Heart right ventricle (tissue), 16 donors: Measurements from ENCODE around the gene HELB. TPM values are rescaled to one million over a fixed set of nuclear protein-coding genes. Genes with fewer than 3 reads are reported as not detected.
"Not testable (repeated sequence)": the region's sequence is repeated elsewhere in the genome, so short reads cannot be mapped to it uniquely, and the experiment has no call there.

Experiments
- ATAC-seq, 8 donors: fragments of 200-7000 bp; cut with Tn5 transposase; one replicate each; pipeline ENCODE4 v1.9.1; 2020; ENCODE audit warnings: mild to moderate bottlenecking in 8 of 8, moderate library complexity in 8 of 8, moderate number of reproducible peaks in 1 of 8
- DNase-seq, 2 donors: peaks; one replicate each; pipeline ENCODE4 v3.0.0-alpha.2; 2020
- H3K27ac ChIP-seq, 10 donors: fragments of 200-600 bp; sonication (generic) in 2 of 10; one replicate each; pipeline versions ENCODE4 v1.5.0 to v1.8.0; 2020 to 2022; ENCODE audit warnings: mild to moderate bottlenecking in 3 of 10
- H3K27me3 ChIP-seq, 7 donors: fragments of 200-600 bp; one replicate each; pipeline ENCODE4 v1.8.0; 2021 to 2022; ENCODE audit warnings: mild to moderate bottlenecking in 2 of 7
- H3K36me3 ChIP-seq, 9 donors: fragments of 200-600 bp; sonication (generic) in 1 of 9; one replicate each; pipeline versions ENCODE4 v1.5.0 to v1.8.0; 2020 to 2022; ENCODE audit warnings: mild to moderate bottlenecking in 2 of 9
- H3K4me1 ChIP-seq, 9 donors: fragments of 200-600 bp; sonication (generic) in 1 of 9; one replicate each; pipeline versions ENCODE4 v1.5.0 to v1.8.0; 2020 to 2022; ENCODE audit warnings: mild to moderate bottlenecking in 4 of 9
- H3K4me3 ChIP-seq, 10 donors: fragments of 200-600 bp; sonication (generic) in 2 of 10; one replicate each; pipeline versions ENCODE4 v1.5.0 to v1.8.0; 2020 to 2022; ENCODE audit warnings: mild to moderate bottlenecking in 7 of 10, moderate library complexity in 2 of 10
- H3K9me3 ChIP-seq, 11 donors: fragments of 200-600 bp in 10 of 11; sonication (generic) in 2 of 11; one replicate each; pipeline versions ENCODE4 v1.5.0 to v1.8.0; 2013 to 2022; ENCODE audit warnings: mild to moderate bottlenecking in 2 of 11, control low read depth in 1 of 11, moderate library complexity in 1 of 11
- CTCF ChIP-seq, 9 donors: fragments of 200-600 bp; sonication (generic) in 2 of 9; IDR thresholded peaks; one replicate each; pipeline versions ENCODE4 v1.5.0 to v1.8.0; 2021 to 2022; ENCODE audit warnings: antibody characterized with exemption in 9 of 9, mild to moderate bottlenecking in 5 of 9, moderate library complexity in 1 of 9
- WGBS, 2 donors: extraction: QIAGEN DNeasy Blood & Tissue Kit; methylation state at CpG; one replicate each; pipeline ENCODE4 v1.1.7; 2013; ENCODE audit warnings: inconsistent platforms in 1 of 2; 5-methylcytosine and 5-hydroxymethylcytosine counted together
- intact Hi-C, 10 donors: fragments of 100-400 bp; cut with DNase I; formaldehyde crosslinking; loops; one replicate each; pipeline versions ENCODE4 v1.11.1 to v1.14.2; 2022
- polyA plus RNA-seq, 2 donors: library from polyadenylated mRNA; stranded (reverse); fragments of 200-250 nt; gene quantifications; one replicate each; pipeline ENCODE4 v1.2.3, GENCODE V29; 2013
- total RNA-seq, 10 donors: library from RNA; stranded (reverse); fragmentation: NEBNext Ultra II Directional in 3 of 10; extraction: Animal tissue kit (Norgen Biotek cat#: 25700) in 3 of 10; gene quantifications; one replicate each; pipeline versions ENCODE4 v1.2.1 to v1.2.4, GENCODE V29; 2021 to 2023
- donor health status: Arrhythmogenic right ventricular cardiomyopathy.
- donor health status: ischemic (EF 13 %, LVEDD 7.1; RV severe dilation, severe dysfunction).
- donor health status: healthy with polysubstance abuse.
- donor health status: DM: no; HTN: yes; CAD: no.
- donor health status: DM: no; HTN: no; CAD: no.
- donor health status: ischemic (EF 25% LVEDD 6.9; RV normal size, moderate dysfunction).
- donor health status: ischemic (EF 25% LVEDD 5.7; RV mildly dilated, moderate dysfunction).
- donor health status: healthy.
- donor health status: DM: yes; HTN: yes; CAD: no.
- donor health status: Ischemic cardiomyopathy.
- donor health status: ischemic (EF 35%, LVEDD 5.7; RV mildly dilated, moderate dysfunction).
- donor health status: nonischemic (EF 11% LVEDD 7.7; RV severe dilation, severe dysfunction).
- donor health status: DM: yes; HTN: yes; CAD: no.
- donor health status: PGD.
- donor health status: ischemic (EF 29% LVEDD 5.4; RV normal size, mild dysfunction).
- donor health status: nonischemic (EF 23%, LVEDD 6.1; RV moderate dilation, normal function).

Gene HELB
- total and polyA plus RNA-seq, 12 donors: 0.16 to 3.6 (median 0.82) TPM

GRCh38 chr12:66297080-66297479 is 5.2 kb upstream of the HELB start:
- Histone ChIP-seq H3K27ac (no peak overlapping the region), H3K9me3 (no peaks in the 10 kb centered on the region), H3K4me3 (no peak overlapping the region), H3K36me3 (no peaks in the 10 kb centered on the region), H3K4me1 (peaks cover 0 to 9% (median 6%) of the 10 kb centered on the region in 9 donors), H3K27me3 (peaks cover 0 to 7% (median 0%) of the 10 kb centered on the region in 7 donors)
- intact Hi-C loops: no loop called here
- 58 to 68% methylated on average over 4 of the region's 4 CpGs for WGBS, 2 donors
- TF ChIP-seq CTCF (IDR thresholded peaks at IDR 0.05): no peak
- no peak for ATAC-seq
- no peak for DNase-seq

- DNase-seq (no peak), ATAC-seq (no peak)
- Histone ChIP-seq H3K27ac (no peak overlapping the region), H3K9me3 (no peaks in the 10 kb centered on the region), H3K36me3 (no peaks in the 10 kb centered on the region), H3K27me3 (peaks cover 0 to 7% (median 0%) of the 10 kb centered on the region in 7 donors), H3K4me3 (no peak overlapping the region), H3K4me1 (peaks cover 0 to 13% (median 6%) of the 10 kb centered on the region in 9 donors)
- 84 to 85% methylated on average over 3 of the region's 3 CpGs for WGBS, 2 donors
- intact Hi-C loops: no loop called here
- TF ChIP-seq CTCF (IDR thresholded peaks at IDR 0.05): no peak
Measured at GRCh38 chr12:66297923-66298322, 4.4 kb upstream of the HELB start.

GRCh38 chr12:66302827-66303169 is 505 bp downstream of the HELB start:
- peaks cover 0 to 40% (median 14%) of the 10 kb centered on the region in 9 donors for H3K4me1 ChIP-seq
- peaks cover 0 to 28% (median 0%) of the 10 kb centered on the region in 9 donors for H3K36me3 ChIP-seq
- peak overlapping the region in 9 of 10 donors; percentile 43 to 91 (median 85) for H3K27ac ChIP-seq
- peaks cover 0 to 6% (median 0%) of the 10 kb centered on the region in 7 donors for H3K27me3 ChIP-seq
- H3K4me3 ChIP-seq: peak overlapping the region; percentile 46 to 79 (median 70)
- ATAC-seq: peak in 1 of 8 donors; percentile 16
- intact Hi-C loops: loop anchor here in 4 of 10 donors (5.0 to 10.0 kb wide), 3 partner anchors 138 to 170 kb away; partner anchors contain the start of genes TMBIM4 (in 2 of the 4) and LLPH (in 1 of the 4)
- no peak for DNase-seq
- 22 to 26% methylated on average over 6 of the region's 6 CpGs for WGBS, 2 donors
- H3K9me3 ChIP-seq: no peaks in the 10 kb centered on the region
- no peak for TF ChIP-seq CTCF (IDR thresholded peaks at IDR 0.05)

GRCh38 chr12:66303316-66303804 is 1.1 kb downstream of the HELB start:
- peaks cover 0 to 33% (median 0%) of the 10 kb centered on the region in 9 donors for H3K36me3 ChIP-seq
- H3K27ac ChIP-seq: peak overlapping the region in 3 of 10 donors; percentile 86 to 91 (median 86)
- not testable (repeated sequence) for H3K27me3 ChIP-seq, ATAC-seq, DNase-seq, H3K9me3 ChIP-seq
- peak overlapping the region in 7 of 10 donors; percentile 63 to 79 (median 72) for H3K4me3 ChIP-seq
- intact Hi-C loops: loop anchor here in 4 of 10 donors (5.0 to 10.0 kb wide), 3 partner anchors 139 to 171 kb away; partner anchors contain the start of genes TMBIM4 (in 2 of the 4) and LLPH (in 1 of the 4)
- peaks cover 0 to 40% (median 14%) of the 10 kb centered on the region in 9 donors for H3K4me1 ChIP-seq
- 86 to 87% methylated on average over 14 of the region's 14 CpGs for WGBS, 2 donors
